AG20443 (cell line): ENCODE measurements around the gene YIPF2.

Experiments
- DNase-seq: peaks from one replicate; pipeline ENCODE4 v3.0.0; 2012; ENCODE audit warnings: low spot score, mixed read lengths

Gene YIPF2

DNA sequence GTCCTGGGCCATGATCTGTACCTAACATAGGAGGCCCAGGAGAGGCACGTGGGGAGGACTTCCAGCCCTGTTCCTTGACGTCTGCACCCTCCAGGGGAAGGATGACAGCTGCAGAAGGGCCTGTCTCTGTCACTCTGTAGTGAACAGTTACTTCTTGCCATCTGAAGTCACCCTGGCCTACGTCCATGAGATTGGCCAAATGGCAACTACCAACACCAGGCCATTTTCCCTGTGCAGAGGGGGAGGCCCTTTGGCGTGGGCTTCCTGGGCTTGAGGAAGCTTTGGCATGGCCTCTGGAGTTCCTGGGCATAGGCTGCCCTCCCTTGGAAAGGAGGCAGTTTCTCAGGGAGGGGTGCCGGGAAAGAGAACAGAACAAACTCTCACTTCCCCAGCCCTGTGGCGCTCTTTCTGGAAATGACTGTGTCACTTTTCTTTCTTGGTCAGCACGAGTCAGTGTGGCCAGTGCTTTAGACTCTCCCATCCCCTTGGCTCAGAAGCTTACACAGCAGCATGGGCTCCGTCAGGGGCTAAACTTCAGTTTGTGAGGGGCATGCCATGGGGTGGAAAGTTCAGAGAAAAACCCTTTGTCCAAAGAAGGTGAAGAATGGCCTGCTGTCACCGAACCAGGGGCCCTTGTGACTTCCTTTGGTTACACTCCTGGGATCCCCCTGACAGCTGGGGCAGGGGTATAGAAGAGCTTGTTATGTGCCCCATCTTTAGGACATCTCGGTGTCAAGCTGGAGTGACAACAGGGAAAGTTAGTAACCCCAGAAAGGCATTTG lies 51.8 kb downstream of the YIPF2 start:
- peak; percentile 12 for DNase-seq

GRCh38 chr19:10874024-10874423 lies 54.4 kb downstream of the YIPF2 start:
- no peak for DNase-seq

GRCh38 chr19:10872546-10873107 lies 55.8 kb downstream of the YIPF2 start:
- no peak for DNase-seq
